ENCODE results near the gene CABP7.
A peak's percentile ranks its signal among the peaks of the same experiment; 100 is the strongest.

Gene CABP7

GRCh38 chr22:29702931-29703501, 16.8 kb upstream of the CABP7 start:
- DNase-seq: peak; percentile 73

- no peak for DNase-seq
Observed at GRCh38 chr22:29703569-29704195, 16.1 kb upstream of the CABP7 start.

DNA sequence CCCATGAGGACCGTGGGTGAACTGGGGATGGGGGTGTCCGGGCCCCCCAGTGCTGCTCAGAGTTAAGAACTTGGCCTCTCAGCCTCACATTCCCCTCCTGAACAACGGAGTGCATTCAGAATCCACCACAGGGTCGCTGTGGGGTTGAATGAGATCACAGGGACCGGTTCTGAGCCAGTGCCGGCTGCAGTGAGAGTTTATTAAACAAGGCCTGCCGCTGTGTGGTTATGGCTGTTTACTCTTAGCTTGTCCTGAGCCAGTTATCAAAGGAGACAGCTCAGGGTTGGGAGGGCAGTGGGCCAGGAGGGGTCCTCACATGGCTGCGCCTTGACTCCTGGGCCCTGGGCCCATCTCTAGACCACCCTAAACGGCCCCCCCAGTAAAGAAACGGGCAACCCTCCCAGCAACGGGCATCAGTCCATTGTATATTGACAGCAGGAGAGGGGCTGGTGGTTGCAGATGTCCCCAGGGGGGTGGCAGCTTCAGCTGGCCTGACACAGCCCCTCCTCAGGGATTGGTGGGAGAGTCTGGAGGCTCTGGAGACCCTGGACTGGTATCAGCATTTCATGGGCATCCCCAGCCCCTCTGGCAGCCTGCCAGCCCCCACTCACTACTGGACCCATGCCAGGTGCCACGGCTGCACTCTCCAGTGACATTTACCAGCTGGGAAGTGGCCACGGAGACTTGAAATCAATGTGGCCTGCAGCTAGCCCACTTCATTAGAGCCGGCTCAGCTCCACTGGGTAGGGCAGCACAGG, 15.1 kb upstream of the CABP7 start:
- DNase-seq: peak; percentile 19

GRCh38 chr22:29705651-29706050, 14.2 kb upstream of the CABP7 start:
- no peak for DNase-seq

- DNase-seq: peak; percentile 33
Observed at GRCh38 chr22:29706486-29706885, 13.3 kb upstream of the CABP7 start.

DNA sequence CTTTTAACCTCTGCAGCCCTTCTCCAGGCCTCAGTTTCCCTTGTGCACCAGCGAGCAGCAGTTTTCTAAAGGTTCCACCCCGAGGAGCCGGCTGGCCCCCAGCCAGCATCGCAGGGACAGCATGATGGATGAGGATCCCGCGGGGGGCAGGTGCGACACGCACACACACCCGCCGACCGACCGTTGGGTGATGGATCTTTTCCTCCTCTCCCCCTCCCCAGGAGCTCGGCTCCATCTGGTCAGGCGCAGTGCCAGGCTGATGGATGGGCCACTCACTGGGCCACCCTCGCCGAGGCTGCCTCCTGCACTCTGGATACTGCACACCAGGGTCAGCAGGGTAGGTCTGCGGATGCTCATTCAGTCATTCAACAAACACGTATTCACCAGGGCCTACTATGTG, 12.8 kb upstream of the CABP7 start:
- peak; percentile 36 for DNase-seq

- DNase-seq: no peak
Observed at GRCh38 chr22:29707471-29707870, 12.3 kb upstream of the CABP7 start.

DNA sequence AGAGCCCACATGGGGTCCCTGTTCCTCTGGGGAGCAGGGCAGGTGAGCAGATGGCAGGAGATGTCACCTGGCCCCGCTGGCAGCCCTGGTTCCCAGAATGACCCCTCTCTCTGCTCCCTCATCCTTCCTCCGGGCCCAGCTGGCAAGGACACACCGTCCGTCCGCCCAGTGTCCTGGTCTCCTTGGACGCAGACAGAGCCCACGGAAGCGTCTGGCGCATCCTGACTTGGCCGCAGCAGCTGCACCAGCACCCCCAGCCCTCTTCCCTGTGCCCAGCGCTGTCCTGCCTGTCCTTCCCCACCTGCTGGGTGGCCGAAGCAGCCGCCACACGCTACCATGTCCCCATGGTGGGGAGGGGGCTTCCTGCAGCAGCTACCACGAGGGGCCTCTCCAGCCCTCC, 9.6 kb upstream of the CABP7 start:
- DNase-seq: no peak

- DNase-seq: no peak
Observed at GRCh38 chr22:29710922-29711593, 8.7 kb upstream of the CABP7 start.

DNA sequence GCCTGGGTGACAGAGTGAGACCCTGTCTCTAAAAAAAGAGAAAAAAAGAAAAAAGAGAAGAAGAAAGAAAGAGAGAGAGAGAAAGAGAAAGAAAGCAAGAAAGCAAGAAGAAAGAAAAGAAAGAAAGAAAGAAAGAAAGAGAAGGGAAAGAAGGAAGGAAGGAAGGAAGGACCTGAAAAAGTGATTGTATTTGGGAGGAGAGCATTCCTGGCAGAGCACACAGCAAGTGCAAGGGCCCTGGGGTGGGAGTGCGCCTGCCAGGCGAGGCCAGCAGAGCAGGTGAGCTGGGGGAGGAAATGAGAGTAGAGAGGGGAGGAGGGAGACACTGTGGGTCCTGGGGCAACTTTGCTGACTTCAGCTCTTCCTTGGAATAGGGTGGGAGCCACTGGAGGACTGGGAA, 7.7 kb upstream of the CABP7 start:
- no peak for DNase-seq

- DNase-seq: peak; percentile 43
Observed at GRCh38 chr22:29713156-29713727, 6.6 kb upstream of the CABP7 start.

GRCh38 chr22:29715240-29715639, 4.6 kb upstream of the CABP7 start:
- peak; percentile 62 for DNase-seq

- no peak for DNase-seq
Observed at GRCh38 chr22:29715705-29716104, 4.1 kb upstream of the CABP7 start.

DNA sequence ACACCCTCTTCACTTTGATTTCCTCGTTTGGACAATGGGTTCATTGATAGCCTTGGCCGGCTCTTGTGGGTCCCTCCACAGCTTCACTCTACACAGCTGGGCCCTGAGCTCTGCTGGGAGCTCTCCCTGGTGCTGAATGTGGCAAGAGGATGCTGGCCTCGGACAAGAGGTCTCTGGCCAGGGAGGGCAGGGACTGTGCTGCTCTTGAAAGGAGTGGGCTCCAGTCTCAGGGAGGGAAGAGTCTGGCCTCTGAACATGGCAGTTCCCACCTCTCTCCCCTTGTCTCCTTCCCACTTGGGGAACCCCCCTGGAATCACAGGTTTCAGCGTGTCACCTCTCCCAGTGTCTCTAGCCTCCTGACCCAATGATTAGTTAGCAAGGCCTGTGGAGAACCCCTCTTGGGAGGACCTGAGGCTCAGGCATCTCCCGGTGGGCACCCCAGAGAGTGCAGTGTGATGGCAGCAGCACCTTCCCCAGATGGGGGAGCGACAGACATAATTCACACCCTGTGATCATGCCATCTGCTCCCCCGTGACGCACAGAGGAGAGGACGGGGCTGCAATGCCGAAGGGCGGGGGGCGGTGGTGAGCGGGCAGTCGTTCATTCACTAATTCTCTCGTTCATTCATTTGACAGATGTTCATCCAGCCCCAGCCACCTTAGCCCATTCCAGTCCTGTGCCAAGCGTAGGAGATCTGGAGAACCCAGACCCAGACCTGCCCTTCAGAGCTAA, 2.8 kb upstream of the CABP7 start:
- DNase-seq: no peak

DNA sequence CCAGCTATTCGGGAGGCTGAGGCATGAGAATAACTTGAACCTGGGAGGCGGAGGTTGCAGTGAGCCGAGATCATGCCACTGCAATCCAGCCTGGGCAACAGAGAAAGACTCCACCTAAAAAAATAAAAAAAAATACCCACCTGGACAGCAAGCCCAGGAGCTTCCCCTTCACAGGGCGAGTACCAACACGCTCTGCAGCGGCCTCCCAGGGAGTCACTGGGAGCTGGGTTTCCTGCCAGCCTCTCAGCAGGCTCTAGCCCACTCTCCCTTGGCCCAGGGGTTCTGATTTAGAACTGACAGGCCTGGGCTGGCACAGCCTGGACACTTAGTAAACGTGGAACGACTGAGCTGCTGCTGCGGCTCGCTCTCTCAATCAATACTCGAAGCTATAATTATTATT, 2.0 kb upstream of the CABP7 start:
- peak; percentile 82 for DNase-seq

DNA sequence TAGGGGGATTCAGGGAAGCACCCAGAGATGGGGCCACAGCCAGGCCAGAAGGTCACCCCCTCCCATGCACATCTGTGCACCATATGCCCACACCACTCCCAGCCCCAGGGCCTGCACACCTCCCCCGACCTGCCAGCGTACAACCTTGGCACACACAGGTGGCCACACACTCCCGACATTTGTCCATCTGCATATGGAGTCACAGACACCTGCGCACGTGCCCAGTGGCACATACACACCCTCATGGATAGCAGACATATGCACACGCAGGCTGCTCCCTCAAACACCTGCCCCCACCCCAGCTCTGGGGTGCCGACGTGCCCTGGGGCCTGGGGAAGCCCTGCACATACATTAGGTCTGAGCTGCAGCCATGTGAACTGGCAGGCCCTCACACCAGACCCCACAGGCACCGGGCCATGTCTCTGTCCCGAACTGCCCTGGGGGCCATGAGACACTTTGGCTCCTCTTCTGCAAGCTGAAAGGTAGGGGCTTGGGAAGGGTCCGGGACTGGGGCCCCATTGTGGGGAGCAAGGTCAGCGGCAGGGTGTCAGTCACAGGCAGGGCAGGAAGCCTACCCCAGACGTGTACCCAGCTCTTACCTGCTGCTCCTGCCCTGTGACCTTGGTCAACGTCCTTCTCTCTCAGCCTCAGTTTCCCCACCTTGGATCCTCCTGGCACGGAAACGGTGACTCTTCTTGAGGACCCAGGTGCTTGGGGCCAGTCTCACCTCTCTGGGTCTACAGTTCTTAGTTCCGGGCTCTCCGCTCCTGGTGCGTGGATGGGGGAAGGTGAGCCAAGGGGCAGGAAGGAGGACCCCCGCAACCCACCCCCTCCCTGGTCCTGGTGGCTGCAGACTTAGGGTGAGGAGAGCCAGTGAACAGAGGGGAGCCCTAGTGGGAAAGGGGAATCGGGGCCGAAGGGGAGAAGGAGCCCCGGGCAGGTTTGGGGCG, 579 bp upstream of the CABP7 start:
- DNase-seq: no peak

DNA sequence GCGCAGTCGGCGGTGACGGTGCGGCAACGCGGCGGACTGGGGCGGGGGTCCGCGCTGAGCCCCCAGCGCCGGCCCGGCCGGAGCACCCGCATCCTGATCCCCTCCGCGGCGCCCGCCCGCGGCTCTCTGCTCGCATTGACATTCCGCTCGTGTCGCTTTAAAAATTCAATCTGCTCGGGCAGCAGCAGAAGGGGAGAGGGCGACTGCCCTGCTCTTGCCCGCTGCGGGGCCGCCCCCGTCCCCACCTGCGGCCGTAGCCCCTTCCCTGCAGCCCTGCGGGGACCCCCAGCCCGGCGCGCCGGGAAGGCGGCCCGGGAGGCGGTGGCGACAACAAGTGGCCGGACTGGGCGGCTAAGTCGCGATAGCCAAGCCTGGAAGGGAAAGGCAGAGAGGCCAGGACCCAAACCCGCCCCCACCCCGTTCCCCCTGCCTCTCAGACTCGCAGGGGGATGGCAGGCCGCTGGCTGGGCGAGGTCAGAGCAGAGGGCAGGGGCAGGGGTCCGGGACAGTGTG, 1.1 kb downstream of the CABP7 start:
- no peak for DNase-seq

DNA sequence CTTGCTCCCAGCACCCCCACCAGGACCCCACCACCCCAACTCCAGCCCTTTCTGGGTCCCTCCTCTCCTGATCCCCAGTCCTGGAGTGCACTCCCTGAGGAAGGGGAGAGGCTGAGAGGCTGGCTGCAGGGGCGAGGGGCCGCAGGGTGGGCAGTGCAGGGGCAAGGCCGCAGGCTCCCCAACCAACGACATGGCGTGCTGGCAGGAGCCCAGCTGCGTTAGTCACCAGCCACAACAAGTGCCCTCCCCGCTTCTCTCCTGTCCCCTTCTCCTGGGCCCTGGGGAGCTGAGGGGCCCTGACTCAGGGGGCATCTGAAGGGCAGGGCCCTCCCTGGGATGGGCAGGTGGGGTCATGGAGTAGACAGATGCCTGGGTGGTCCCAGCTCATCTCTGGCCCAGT, 2.3 kb downstream of the CABP7 start:
- DNase-seq: no peak

DNA sequence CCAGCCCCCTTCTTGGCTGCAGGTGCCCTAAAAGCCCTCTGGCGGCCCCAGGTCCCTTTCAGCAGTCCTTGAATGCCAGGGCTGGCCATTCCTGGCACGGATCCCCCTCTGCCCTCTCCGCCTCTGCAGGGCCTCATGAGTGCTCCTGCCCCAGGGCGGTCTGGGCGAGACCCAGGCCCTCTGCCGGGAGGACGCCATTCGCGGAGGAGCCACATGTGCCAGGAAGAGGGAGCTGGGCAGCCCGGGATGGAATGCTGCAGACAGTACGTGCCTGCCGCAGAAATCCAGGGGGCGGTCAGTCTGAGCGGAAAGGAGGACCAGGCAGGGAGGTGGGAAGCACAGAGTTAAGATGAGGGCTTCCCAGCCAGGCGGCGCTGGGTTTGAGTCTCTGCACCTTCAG, 2.8 kb downstream of the CABP7 start:
- DNase-seq: no peak

DNA sequence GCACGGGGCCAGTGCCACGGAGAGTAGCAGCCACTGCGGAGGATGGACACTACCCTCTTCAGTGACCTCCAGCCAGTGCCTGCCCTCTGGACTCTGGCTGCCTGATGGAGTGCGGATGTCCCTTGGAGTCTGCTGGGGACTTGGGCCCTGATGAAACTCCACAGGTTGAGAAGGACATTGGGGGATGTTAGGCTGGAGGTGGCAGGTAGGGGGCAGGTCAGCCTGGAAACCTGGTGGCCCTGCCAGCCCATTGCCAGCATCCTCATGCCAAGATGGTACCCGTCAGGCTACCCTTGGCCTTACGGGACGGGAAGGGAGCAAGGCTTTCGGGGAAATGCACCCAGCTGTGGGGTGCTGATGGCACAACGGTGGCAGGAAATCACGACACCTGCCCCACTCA, 4.0 kb downstream of the CABP7 start:
- no peak for DNase-seq

DNA sequence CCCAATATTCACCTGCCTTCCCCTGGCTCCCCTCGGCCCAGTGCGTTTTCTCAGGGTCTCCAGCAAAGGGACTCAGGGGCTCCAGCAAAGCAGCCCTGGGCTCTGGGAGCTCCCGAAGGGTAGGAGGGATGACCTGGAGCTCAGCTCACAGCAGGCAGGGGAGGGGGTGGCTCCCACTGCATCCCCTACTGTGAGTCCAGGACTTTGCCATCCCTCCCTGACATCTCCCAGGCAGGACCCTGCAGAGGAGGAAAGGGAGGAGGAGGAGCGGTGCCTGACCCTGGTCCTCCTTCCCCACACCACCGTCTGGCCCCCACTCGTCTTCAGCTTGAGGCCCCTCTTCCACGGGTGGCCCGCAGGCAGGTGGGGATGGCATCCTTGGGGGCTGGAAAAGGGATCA, 5.0 kb downstream of the CABP7 start:
- no peak for DNase-seq
